Thoracic aorta (tissue), 2 donors: Measurements from ENCODE around the gene SHISA6. TPM values are rescaled to one million over a fixed set of nuclear protein-coding genes. Genes with fewer than 3 reads are reported as not detected.

ENCODE experiments used
- ATAC-seq: fragments of 150-250 bp; one replicate; pipeline ENCODE4 v1.8.0; 2017; ENCODE audit warnings: low read depth; ENCODE audit not compliant: insufficient number of reproducible peaks, low FRiP score
- DNase-seq: peaks from one replicate; pipeline ENCODE4 v3.0.0-alpha.2; 2020; ENCODE audit warnings: low spot score
- H3K27ac ChIP-seq, 2 donors: fragments of 200-600 bp; sonication (generic); 1 replicate in 1 of 2; 2 replicates in 1 of 2; pipeline ENCODE4 v1.5.1; 2016; ENCODE audit warnings: mild to moderate bottlenecking in 2 of 2, moderate library complexity in 2 of 2
- H3K27me3 ChIP-seq: fragments of 200-600 bp; sonication (generic); replicated peaks from 2 replicates; pipeline ENCODE4 v1.6.0; 2016; ENCODE audit warnings: mild to moderate bottlenecking; ENCODE audit not compliant: insufficient read depth
- H3K36me3 ChIP-seq: fragments of 200-600 bp; sonication (generic); one replicate; pipeline ENCODE4 v1.5.1; 2016
- H3K4me1 ChIP-seq, 2 donors: fragments of 200-600 bp; sonication (generic); 1 replicate in 1 of 2; 2 replicates in 1 of 2; pipeline versions ENCODE4 v1.5.1 to v1.6.0; 2016; ENCODE audit warnings: low read depth in 2 of 2, mild to moderate bottlenecking in 1 of 2; ENCODE audit not compliant: control insufficient read depth in 1 of 2
- H3K4me3 ChIP-seq: fragments of 200-600 bp; sonication (generic); 2 replicates; pipeline ENCODE4 v1.5.1; 2016; ENCODE audit warnings: mild to moderate bottlenecking
- H3K9me3 ChIP-seq: fragments of 200-600 bp; sonication (generic); 2 replicates; pipeline ENCODE4 v1.5.1; 2016
- total RNA-seq, 2 donors: library from RNA; depleted of rRNA; stranded (reverse); fragments of >200 nt; gene quantifications; one replicate each; pipeline versions ENCODE4 v1.1.0 to v1.2.3, GENCODE V29; 2016
- TF ChIP-seq, protein P1 (sequence below): fragments of 200-600 bp; sonication (generic); IDR thresholded peaks from one replicate; pipeline ENCODE4 v1.5.1; 2019; ENCODE audit warnings: antibody characterized with exemption

SHISA6 gene
- total RNA-seq, 2 donors from 2014 or later, result under 0.01 TPM; not detected in 1

- H3K4me3 ChIP-seq, result no peak overlapping the region
- TF ChIP-seq, protein P1, sequence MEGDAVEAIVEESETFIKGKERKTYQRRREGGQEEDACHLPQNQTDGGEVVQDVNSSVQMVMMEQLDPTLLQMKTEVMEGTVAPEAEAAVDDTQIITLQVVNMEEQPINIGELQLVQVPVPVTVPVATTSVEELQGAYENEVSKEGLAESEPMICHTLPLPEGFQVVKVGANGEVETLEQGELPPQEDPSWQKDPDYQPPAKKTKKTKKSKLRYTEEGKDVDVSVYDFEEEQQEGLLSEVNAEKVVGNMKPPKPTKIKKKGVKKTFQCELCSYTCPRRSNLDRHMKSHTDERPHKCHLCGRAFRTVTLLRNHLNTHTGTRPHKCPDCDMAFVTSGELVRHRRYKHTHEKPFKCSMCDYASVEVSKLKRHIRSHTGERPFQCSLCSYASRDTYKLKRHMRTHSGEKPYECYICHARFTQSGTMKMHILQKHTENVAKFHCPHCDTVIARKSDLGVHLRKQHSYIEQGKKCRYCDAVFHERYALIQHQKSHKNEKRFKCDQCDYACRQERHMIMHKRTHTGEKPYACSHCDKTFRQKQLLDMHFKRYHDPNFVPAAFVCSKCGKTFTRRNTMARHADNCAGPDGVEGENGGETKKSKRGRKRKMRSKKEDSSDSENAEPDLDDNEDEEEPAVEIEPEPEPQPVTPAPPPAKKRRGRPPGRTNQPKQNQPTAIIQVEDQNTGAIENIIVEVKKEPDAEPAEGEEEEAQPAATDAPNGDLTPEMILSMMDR, result no peak
- no peak overlapping the region for H3K27ac ChIP-seq
- H3K27me3 ChIP-seq, result no peaks in the 10 kb centered on the region
- no peaks in the 10 kb centered on the region for H3K36me3 ChIP-seq
- no peaks in the 10 kb centered on the region for H3K9me3 ChIP-seq
- DNase-seq, result no peak
- no peaks in the 10 kb centered on the region for H3K4me1 ChIP-seq
- ATAC-seq, result no peak
Observed at GRCh38 chr17:11535231-11535630, 294.2 kb downstream of the SHISA6 start.

- no peak for ATAC-seq
- no peak overlapping the region for H3K4me3 ChIP-seq
- H3K27ac ChIP-seq, result no peak overlapping the region
- no peaks in the 10 kb centered on the region for H3K36me3 ChIP-seq
- peaks cover 6% of the 10 kb centered on the region for H3K9me3 ChIP-seq
- H3K27me3 ChIP-seq, result no peaks in the 10 kb centered on the region
- no peaks in the 10 kb centered on the region for H3K4me1 ChIP-seq
- TF ChIP-seq, protein P1, result no peak
- DNase-seq, result no peak
Observed at GRCh38 chr17:11538366-11538765, 297.4 kb downstream of the SHISA6 start.

DNA sequence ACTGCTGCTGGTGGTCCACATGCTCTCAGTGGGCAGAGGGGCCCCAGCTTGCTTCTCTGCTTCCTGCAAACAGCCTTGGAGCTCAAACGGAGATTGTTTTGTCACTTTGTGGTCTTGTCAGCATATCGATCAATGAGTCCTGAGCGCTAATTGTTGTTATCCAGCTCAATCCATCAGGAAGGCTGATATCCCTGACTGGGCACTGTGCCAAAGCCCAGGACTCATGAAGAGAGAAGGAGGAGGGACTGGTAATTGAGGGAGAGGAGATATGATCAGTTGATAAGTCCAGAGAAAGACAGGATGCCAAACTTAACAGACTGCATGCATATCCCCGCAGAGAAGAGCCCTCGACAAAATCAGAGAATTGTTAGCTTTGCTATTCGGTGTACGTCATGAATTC, 298.6 kb downstream of the SHISA6 start:
- TF ChIP-seq, protein P1, result no peak
- DNase-seq (no peak), ATAC-seq (no peak)
- no peaks in the 10 kb centered on the region for H3K4me1 ChIP-seq
- H3K27me3 ChIP-seq, result no peaks in the 10 kb centered on the region
- no peak overlapping the region for H3K27ac ChIP-seq
- H3K36me3 ChIP-seq, result no peaks in the 10 kb centered on the region
- no peak overlapping the region for H3K4me3 ChIP-seq
- peaks cover 6% of the 10 kb centered on the region for H3K9me3 ChIP-seq

- no peak for DNase-seq
- ATAC-seq, result no peak
- TF ChIP-seq, protein P1, result no peak
- peaks cover 6% of the 10 kb centered on the region for H3K9me3 ChIP-seq
- no peaks in the 10 kb centered on the region for H3K4me1 ChIP-seq
- H3K27me3 ChIP-seq, result no peaks in the 10 kb centered on the region
- no peak overlapping the region for H3K27ac ChIP-seq
- H3K36me3 ChIP-seq, result no peaks in the 10 kb centered on the region
- H3K4me3 ChIP-seq, result no peak overlapping the region
Observed at GRCh38 chr17:11545002-11545401, 304.0 kb downstream of the SHISA6 start.

GRCh38 chr17:11545696-11546095, 304.7 kb downstream of the SHISA6 start:
- TF ChIP-seq, protein P1, result no peak

More at GRCh38 chr17:11545696-11546095, 304.7 kb downstream of the SHISA6 start:
- H3K27me3 ChIP-seq, result no peaks in the 10 kb centered on the region
- no peaks in the 10 kb centered on the region for H3K36me3 ChIP-seq
- H3K27ac ChIP-seq, result no peak overlapping the region
- no peak for ATAC-seq
- peaks cover 6% of the 10 kb centered on the region for H3K9me3 ChIP-seq
- H3K4me1 ChIP-seq, result no peaks in the 10 kb centered on the region
- no peak overlapping the region for H3K4me3 ChIP-seq
- no peak for DNase-seq
